H9 (cell line): ENCODE results near the gene CYBB. TPM values are rescaled to one million over a fixed set of nuclear protein-coding genes. Genes with fewer than 3 reads are reported as not detected.

Experiments used
- DNase-seq: peaks from one replicate; pipeline ENCODE4 v3.0.0-alpha.2; 2017
- H2AFZ ChIP-seq: one replicate; pipeline ENCODE4 v1.6.1; 2013; ENCODE audit warnings: mild to moderate bottlenecking, low read length, control low read depth, moderate library complexity
- H2AK5ac ChIP-seq: 2 replicates; pipeline ENCODE4 v1.6.1; 2013; ENCODE audit warnings: low read length, control low read depth, mixed read lengths; ENCODE audit not compliant: insufficient read length
- H2BK120ac ChIP-seq: one replicate; pipeline ENCODE4 v1.6.1; 2013; ENCODE audit warnings: low read depth, mild to moderate bottlenecking, low read length, control low read depth, inconsistent platforms; ENCODE audit not compliant: poor library complexity, severe bottlenecking
- H2BK12ac ChIP-seq: 2 replicates; pipeline ENCODE4 v1.6.1; 2013; ENCODE audit warnings: low read length, control low read depth, mixed read lengths, low read depth; ENCODE audit not compliant: insufficient read length
- H2BK15ac ChIP-seq: 2 replicates; pipeline ENCODE4 v1.6.1; 2013; ENCODE audit warnings: low read depth, low read length, control low read depth
- H2BK20ac ChIP-seq: one replicate; pipeline ENCODE4 v1.6.1; 2013; ENCODE audit warnings: low read depth, mild to moderate bottlenecking, low read length, control low read depth, inconsistent platforms; ENCODE audit not compliant: poor library complexity, severe bottlenecking
- H2BK5ac ChIP-seq: 2 replicates; pipeline ENCODE4 v1.6.1; 2013; ENCODE audit warnings: low read length, control low read depth, mixed read lengths; ENCODE audit not compliant: insufficient read length
- H3K14ac ChIP-seq: 2 replicates; pipeline ENCODE4 v1.6.1; 2013; ENCODE audit warnings: low read length, control low read depth; ENCODE audit not compliant: insufficient read depth
- H3K18ac ChIP-seq: 2 replicates; pipeline ENCODE4 v1.6.1; 2013; ENCODE audit warnings: low read depth, mild to moderate bottlenecking, mixed read lengths, low read length, control low read depth; ENCODE audit not compliant: insufficient read length
- H3K23ac ChIP-seq: 2 replicates; pipeline ENCODE4 v1.6.1; 2013; ENCODE audit warnings: low read length, control low read depth, mixed read lengths, low read depth; ENCODE audit not compliant: insufficient read length
- H3K23me2 ChIP-seq: 2 replicates; pipeline ENCODE4 v1.6.1; 2013; ENCODE audit warnings: low read depth, mild to moderate bottlenecking, mixed read lengths, low read length, control low read depth; ENCODE audit not compliant: insufficient read length, poor library complexity, severe bottlenecking
- H3K27ac ChIP-seq: 2 replicates; pipeline ENCODE4 v1.5.1; 2013; ENCODE audit warnings: low read length, control low read depth, mixed read lengths, low read depth; ENCODE audit not compliant: insufficient read length
- H3K27me3 ChIP-seq: 2 replicates; pipeline ENCODE4 v1.6.1; 2013; ENCODE audit warnings: low read length, control low read depth, inconsistent platforms; ENCODE audit not compliant: insufficient read depth
- H3K4ac ChIP-seq: 2 replicates; pipeline ENCODE4 v1.6.1; 2013; ENCODE audit warnings: low read depth, mild to moderate bottlenecking, control low read depth, inconsistent platforms, low read length, moderate library complexity
- H3K4me1 ChIP-seq: 2 replicates; pipeline ENCODE4 v1.6.1; 2013; ENCODE audit warnings: low read length, control low read depth, inconsistent platforms; ENCODE audit not compliant: insufficient read depth
- H3K4me2 ChIP-seq: 2 replicates; pipeline ENCODE4 v1.6.1; 2013; ENCODE audit warnings: low read length, control low read depth, mixed read lengths; ENCODE audit not compliant: insufficient read length, insufficient read depth
- H3K56ac ChIP-seq: 2 replicates; pipeline ENCODE4 v1.6.1; 2013; ENCODE audit warnings: low read depth, mild to moderate bottlenecking, mixed read lengths, low read length, control low read depth; ENCODE audit not compliant: insufficient read length
- H3K79me1 ChIP-seq: 2 replicates; pipeline ENCODE4 v1.6.1; 2013; ENCODE audit warnings: low read depth, mild to moderate bottlenecking, moderate library complexity, low read length, control low read depth, inconsistent platforms; ENCODE audit not compliant: insufficient read depth, poor library complexity, severe bottlenecking
- H3K79me2 ChIP-seq: 2 replicates; pipeline ENCODE4 v1.6.1; 2013; ENCODE audit warnings: low read length, control low read depth, inconsistent platforms; ENCODE audit not compliant: insufficient read depth
- H3K9ac ChIP-seq: 2 replicates; pipeline ENCODE4 v1.6.1; 2013; ENCODE audit warnings: low read length, control low read depth, mixed read lengths; ENCODE audit not compliant: insufficient read length; ENCODE audit errors: extremely low read depth
- H3K9me3 ChIP-seq: one replicate; pipeline ENCODE4 v1.6.1; 2013; ENCODE audit warnings: low read depth, low read length, inconsistent platforms; ENCODE audit not compliant: control insufficient read depth
- H3T11ph ChIP-seq: one replicate; pipeline ENCODE4 v1.6.1; 2013; ENCODE audit warnings: mild to moderate bottlenecking, low read length, control low read depth, inconsistent platforms
- H4K20me1 ChIP-seq: one replicate; pipeline ENCODE4 v1.6.1; 2013; ENCODE audit not compliant: control insufficient read depth, insufficient read length, insufficient read depth
- H4K5ac ChIP-seq: 2 replicates; pipeline ENCODE4 v1.6.1; 2013; ENCODE audit warnings: low read depth, mild to moderate bottlenecking, mixed read lengths, low read length, control low read depth; ENCODE audit not compliant: insufficient read length
- H4K8ac ChIP-seq: replicated peaks from 2 replicates; pipeline ENCODE4 v1.6.1; 2013; ENCODE audit warnings: low read length, control low read depth, mixed read lengths, low read depth; ENCODE audit not compliant: insufficient read length
- H4K91ac ChIP-seq: 2 replicates; pipeline ENCODE4 v1.6.1; 2013; ENCODE audit warnings: low read depth, mild to moderate bottlenecking, moderate library complexity, mixed read lengths, low read length, control low read depth; ENCODE audit not compliant: insufficient read length
- H3K27ac Mint-ChIP-seq, 3 experiments: 2 replicates in 2 of 3; 3 replicates in 1 of 3; pipeline ENCODE4 v1.8.0; 2020 to 2021; ENCODE audit warnings: mixed read lengths in 3 of 3, mild to moderate bottlenecking in 1 of 3, moderate library complexity in 1 of 3
- H3K27me3 Mint-ChIP-seq: 2 replicates; pipeline ENCODE4 v1.8.0; 2021; ENCODE audit warnings: low read depth, mild to moderate bottlenecking, moderate library complexity, mixed read lengths
- H3K36me3 Mint-ChIP-seq, 3 experiments: 2 replicates in 2 of 3; 3 replicates in 1 of 3; pipeline ENCODE4 v1.8.0; 2020 to 2021; ENCODE audit warnings: low read depth in 3 of 3, mixed read lengths in 3 of 3; ENCODE audit not compliant: insufficient read depth in 1 of 3
- H3K4me1 Mint-ChIP-seq, 2 experiments: 2 replicates each; pipeline ENCODE4 v1.8.0; 2020; ENCODE audit warnings: mixed read lengths in 2 of 2
- H3K4me3 Mint-ChIP-seq, 2 experiments: 2 replicates in 1 of 2; 3 replicates in 1 of 2; pipeline ENCODE4 v1.8.0; 2020 to 2021; ENCODE audit warnings: mild to moderate bottlenecking in 2 of 2, mixed read lengths in 2 of 2, moderate library complexity in 1 of 2
- H3K9me3 Mint-ChIP-seq, 2 experiments: 2 replicates in 1 of 2; 3 replicates in 1 of 2; pipeline ENCODE4 v1.8.0; 2020; ENCODE audit warnings: mild to moderate bottlenecking in 2 of 2, mixed read lengths in 2 of 2, moderate library complexity in 1 of 2
- total RNA-seq: library from RNA; stranded (reverse); gene quantifications from 2 replicates; pipeline ENCODE4 v1.2.1, GENCODE V29; 2021
- TF ChIP-seq, protein P1 (sequence below): fragments of 200-600 bp; sonication (generic); conservative IDR thresholded peaks from 3 replicates; pipeline ENCODE4 v1.8.0; 2021; ENCODE audit warnings: antibody characterized with exemption, mild to moderate bottlenecking

The CYBB gene
- total RNA-seq, 1 experiment from 2014 or later = 0.07 TPM

DNA sequence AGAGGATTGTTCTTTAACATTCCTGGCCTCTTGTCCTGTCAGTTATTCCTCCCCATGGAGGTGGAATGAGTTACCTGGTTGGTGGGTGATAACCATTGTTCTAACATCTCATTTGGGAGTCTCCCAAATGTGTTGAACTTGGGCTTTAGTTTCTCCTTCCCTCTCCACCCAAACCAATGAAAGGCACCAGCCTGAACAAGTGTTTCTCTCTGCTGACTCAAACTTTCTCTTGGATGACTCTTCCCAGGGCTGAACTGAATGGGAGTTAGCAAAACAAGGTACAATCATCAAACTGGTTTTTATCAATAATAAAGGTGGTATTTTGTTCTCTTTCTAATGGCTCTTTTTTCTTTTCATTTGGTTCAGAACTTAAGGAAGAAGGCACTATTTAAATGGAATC, 64.8 kb downstream of the CYBB start:
- Histone ChIP-seq H3K18ac (no peak overlapping the region), H3K4me2 (no peak overlapping the region), H3K79me2 (no peaks in the 10 kb centered on the region), H2AFZ (no peak overlapping the region), H2AK5ac (no peak overlapping the region), H4K91ac (no peak overlapping the region), H4K20me1 (no peaks in the 10 kb centered on the region), H3K27me3 (no peaks in the 10 kb centered on the region), H3K14ac (no peak overlapping the region), H3T11ph (no peak overlapping the region), H3K23me2 (no peaks in the 10 kb centered on the region), H2BK15ac (no peak overlapping the region), H3K4ac (no peak overlapping the region), H4K8ac (no peak overlapping the region), H4K5ac (no peak overlapping the region), H3K79me1 (no peaks in the 10 kb centered on the region), H3K23ac (no peak overlapping the region), H2BK12ac (no peak overlapping the region), H2BK120ac (no peak overlapping the region), H3K27ac (no peak overlapping the region), H3K4me1 (no peaks in the 10 kb centered on the region), H3K9ac (no peak overlapping the region), H2BK20ac (no peak overlapping the region), H3K56ac (no peak overlapping the region), H2BK5ac (no peak overlapping the region), H3K9me3 (no peaks in the 10 kb centered on the region)
- no peak for DNase-seq
- TF ChIP-seq, protein P1, sequence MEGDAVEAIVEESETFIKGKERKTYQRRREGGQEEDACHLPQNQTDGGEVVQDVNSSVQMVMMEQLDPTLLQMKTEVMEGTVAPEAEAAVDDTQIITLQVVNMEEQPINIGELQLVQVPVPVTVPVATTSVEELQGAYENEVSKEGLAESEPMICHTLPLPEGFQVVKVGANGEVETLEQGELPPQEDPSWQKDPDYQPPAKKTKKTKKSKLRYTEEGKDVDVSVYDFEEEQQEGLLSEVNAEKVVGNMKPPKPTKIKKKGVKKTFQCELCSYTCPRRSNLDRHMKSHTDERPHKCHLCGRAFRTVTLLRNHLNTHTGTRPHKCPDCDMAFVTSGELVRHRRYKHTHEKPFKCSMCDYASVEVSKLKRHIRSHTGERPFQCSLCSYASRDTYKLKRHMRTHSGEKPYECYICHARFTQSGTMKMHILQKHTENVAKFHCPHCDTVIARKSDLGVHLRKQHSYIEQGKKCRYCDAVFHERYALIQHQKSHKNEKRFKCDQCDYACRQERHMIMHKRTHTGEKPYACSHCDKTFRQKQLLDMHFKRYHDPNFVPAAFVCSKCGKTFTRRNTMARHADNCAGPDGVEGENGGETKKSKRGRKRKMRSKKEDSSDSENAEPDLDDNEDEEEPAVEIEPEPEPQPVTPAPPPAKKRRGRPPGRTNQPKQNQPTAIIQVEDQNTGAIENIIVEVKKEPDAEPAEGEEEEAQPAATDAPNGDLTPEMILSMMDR = no peak
- Mint-ChIP-seq H3K27me3 (no peaks in the 10 kb centered on the region), H3K27ac (no peak overlapping the region), H3K4me1 (no peaks in the 10 kb centered on the region; a peak in 1 of 4 replicates), H3K9me3 (peaks cover 45 to 51% of the 10 kb centered on the region in 2 experiments), H3K36me3 (peaks cover 0 to 2% (median 2%) of the 10 kb centered on the region in 3 experiments; a peak in 4 of 7 replicates), H3K4me3 (no peak overlapping the region)
